ENCODE measurements around the gene TMEM94. TPM values are rescaled to one million over a fixed set of nuclear protein-coding genes. Genes with fewer than 3 reads are reported as not detected.

The TMEM94 gene
- total RNA-seq, 1 experiment from 2014 or later = 129 TPM

- in situ Hi-C loops (cut with HindIII; ENCODE audit: low pct_unique_long_range_greater_than_20kb, low sequenced_read_pairs) = no loop called here
- TF ChIP-seq TCF7L2 (IDR thresholded peaks at IDR 0.05; ENCODE audit: low read depth, low read length) = no peak
- TF ChIP-seq SIN3A (IDR thresholded peaks at IDR 0.05; ENCODE audit: borderline replicate concordance, insufficient read depth, low read depth, low read length) = no peak
- TF ChIP-seq POLR2AphosphoS5 (IDR thresholded peaks at IDR 0.05; ENCODE audit: low read depth, low read length) = no peak
- TF ChIP-seq CTCF (IDR thresholded peaks at IDR 0.05) = no peak
- TF ChIP-seq, protein P1, sequence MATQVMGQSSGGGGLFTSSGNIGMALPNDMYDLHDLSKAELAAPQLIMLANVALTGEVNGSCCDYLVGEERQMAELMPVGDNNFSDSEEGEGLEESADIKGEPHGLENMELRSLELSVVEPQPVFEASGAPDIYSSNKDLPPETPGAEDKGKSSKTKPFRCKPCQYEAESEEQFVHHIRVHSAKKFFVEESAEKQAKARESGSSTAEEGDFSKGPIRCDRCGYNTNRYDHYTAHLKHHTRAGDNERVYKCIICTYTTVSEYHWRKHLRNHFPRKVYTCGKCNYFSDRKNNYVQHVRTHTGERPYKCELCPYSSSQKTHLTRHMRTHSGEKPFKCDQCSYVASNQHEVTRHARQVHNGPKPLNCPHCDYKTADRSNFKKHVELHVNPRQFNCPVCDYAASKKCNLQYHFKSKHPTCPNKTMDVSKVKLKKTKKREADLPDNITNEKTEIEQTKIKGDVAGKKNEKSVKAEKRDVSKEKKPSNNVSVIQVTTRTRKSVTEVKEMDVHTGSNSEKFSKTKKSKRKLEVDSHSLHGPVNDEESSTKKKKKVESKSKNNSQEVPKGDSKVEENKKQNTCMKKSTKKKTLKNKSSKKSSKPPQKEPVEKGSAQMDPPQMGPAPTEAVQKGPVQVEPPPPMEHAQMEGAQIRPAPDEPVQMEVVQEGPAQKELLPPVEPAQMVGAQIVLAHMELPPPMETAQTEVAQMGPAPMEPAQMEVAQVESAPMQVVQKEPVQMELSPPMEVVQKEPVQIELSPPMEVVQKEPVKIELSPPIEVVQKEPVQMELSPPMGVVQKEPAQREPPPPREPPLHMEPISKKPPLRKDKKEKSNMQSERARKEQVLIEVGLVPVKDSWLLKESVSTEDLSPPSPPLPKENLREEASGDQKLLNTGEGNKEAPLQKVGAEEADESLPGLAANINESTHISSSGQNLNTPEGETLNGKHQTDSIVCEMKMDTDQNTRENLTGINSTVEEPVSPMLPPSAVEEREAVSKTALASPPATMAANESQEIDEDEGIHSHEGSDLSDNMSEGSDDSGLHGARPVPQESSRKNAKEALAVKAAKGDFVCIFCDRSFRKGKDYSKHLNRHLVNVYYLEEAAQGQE (IDR thresholded peaks at IDR 0.05; ENCODE audit: insufficient read depth in 1 of 2, low read depth in 2 of 2, low read length in 1 of 2) = no peak
- Histone ChIP-seq H3K9me3 (ENCODE audit: control insufficient read depth, insufficient read depth, low read depth, low read length) (no peaks in the 10 kb centered on the region), H3K27me3 (ENCODE audit: control insufficient read depth, insufficient read depth, low read length) (no peaks in the 10 kb centered on the region), H3K4me3 (ENCODE audit: low read depth in 2 of 2, low read length in 2 of 2) (no peak overlapping the region), H3K36me3 (ENCODE audit: control insufficient read depth, insufficient read depth, low read length) (no peaks in the 10 kb centered on the region), H3K4me1 (ENCODE audit: control insufficient read depth, insufficient read depth, low read length) (peaks cover 16% of the 10 kb centered on the region), H3K27ac (ENCODE audit: low read length) (no peak overlapping the region)
- BruUV-seq (replicated peaks) = no TSS peak
- ChIA-PET POLR2A (interaction anchor here (0.6 kb wide), 1 partner anchor 108 kb away, joined by 4 read pairs; no protein-coding TSS in a partner anchor), CTCF (interaction anchor here (1.6 kb wide), 1 partner anchor 13 kb away, joined by 6 read pairs; the partner anchor contains the start of gene TSEN54)
- DNase-seq (ENCODE audit: low read depth, low spot score) = no peak
- intact Hi-C loops (cut with micrococcal nuclease; ENCODE audit: unreplicated experiment) = no loop called here
- ATAC-seq = no peak
Observed at GRCh38 chr17:75503976-75504346, 47.5 kb downstream of the TMEM94 start.

DNA sequence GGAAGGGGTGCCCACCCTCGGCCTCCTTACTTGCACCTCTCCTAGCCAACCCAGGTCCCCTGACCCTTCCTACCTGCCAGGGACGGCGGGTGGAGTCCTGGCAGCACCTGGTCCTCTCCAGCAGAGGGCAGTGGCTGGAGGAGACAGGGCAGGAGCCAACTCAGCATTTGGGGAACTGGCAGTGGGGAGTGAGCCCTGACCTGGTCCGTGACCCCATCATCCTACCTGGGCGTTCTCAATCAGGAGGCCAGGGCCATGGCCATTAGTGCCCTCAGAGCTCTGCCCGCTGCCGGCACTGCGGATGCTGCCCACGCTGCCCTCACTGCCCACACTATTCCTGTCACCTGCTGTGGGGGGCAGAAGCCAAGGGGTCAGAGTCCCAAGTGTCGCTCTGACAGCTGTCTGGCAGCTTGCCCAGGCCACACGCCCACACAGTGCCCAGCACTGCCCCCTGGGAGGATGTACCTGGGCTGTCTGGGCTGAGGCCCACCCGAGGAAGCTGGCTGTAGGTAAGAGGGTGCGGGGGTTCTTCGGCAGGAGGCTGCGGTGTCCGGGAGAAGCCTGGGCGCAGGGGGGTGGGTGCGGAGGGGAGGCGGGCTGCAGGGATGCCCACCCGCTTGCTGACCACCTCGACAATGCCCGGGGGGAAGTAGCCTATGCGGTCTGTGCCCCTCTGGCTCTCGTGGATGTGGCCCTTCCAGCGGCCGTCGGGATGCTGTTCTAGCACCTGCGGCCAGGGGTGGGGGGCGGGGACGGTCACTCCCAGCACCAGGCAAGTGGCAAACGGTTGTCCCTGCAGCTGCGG, 48.1 kb downstream of the TMEM94 start:
- intact Hi-C loops (cut with micrococcal nuclease; ENCODE audit: unreplicated experiment) = loop anchor here (5.0 kb wide), 1 partner anchor 77 kb away; no protein-coding TSS in a partner anchor
- Histone ChIP-seq H3K27ac (ENCODE audit: low read length) (no peak overlapping the region), H3K4me3 (ENCODE audit: low read depth in 2 of 2, low read length in 2 of 2) (no peak overlapping the region), H3K9me3 (ENCODE audit: control insufficient read depth, insufficient read depth, low read depth, low read length) (no peaks in the 10 kb centered on the region), H3K27me3 (ENCODE audit: control insufficient read depth, insufficient read depth, low read length) (no peaks in the 10 kb centered on the region), H3K4me1 (ENCODE audit: control insufficient read depth, insufficient read depth, low read length) (peaks cover 19% of the 10 kb centered on the region), H3K36me3 (ENCODE audit: control insufficient read depth, insufficient read depth, low read length) (no peaks in the 10 kb centered on the region)
- in situ Hi-C loops (cut with HindIII; ENCODE audit: low pct_unique_long_range_greater_than_20kb, low sequenced_read_pairs) = no loop called here
- DNase-seq (ENCODE audit: low read depth, low spot score) (no peak), ATAC-seq (peak; percentile 61)
- CTCF ChIA-PET = interaction anchor here (0.6 to 1.6 kb wide), 4 partner anchors 12 to 110 kb away, joined by 3 to 6 read pairs (median 4); partner anchors contain the start of gene TSEN54
- TF ChIP-seq POLR2AphosphoS5 (IDR thresholded peaks at IDR 0.05; ENCODE audit: low read depth, low read length) (no peak), TCF7L2 (IDR thresholded peaks at IDR 0.05; ENCODE audit: low read depth, low read length) (no peak), SIN3A (IDR thresholded peaks at IDR 0.05; ENCODE audit: borderline replicate concordance, insufficient read depth, low read depth, low read length) (no peak), CTCF (IDR thresholded peaks at IDR 0.05) (peak; percentile 93)
- TF ChIP-seq, protein P1 (IDR thresholded peaks at IDR 0.05; ENCODE audit: insufficient read depth in 1 of 2, low read depth in 2 of 2, low read length in 1 of 2) = peak in 1 of 2 experiments; percentile 56; a peak in 1 of 4 replicates
- POLR2A ChIA-PET = interaction anchor here (0.6 kb wide), 1 partner anchor 109 kb away, joined by 4 read pairs; no protein-coding TSS in a partner anchor
- no TSS peak for BruUV-seq (replicated peaks)
